SK-N-MC (cell line): ENCODE measurements around the gene CFAP299.

Source experiments
- EZH2 ChIP-seq: fragments of 200-600 bp; sonication (generic); IDR thresholded peaks from one replicate; pipeline ENCODE4 v1.6.1; 2017; ENCODE audit warnings: antibody characterized with exemption
- FOXP2 ChIP-seq: optimal IDR thresholded peaks from 2 replicates; pipeline ENCODE3; 2011; ENCODE audit warnings: mild to moderate bottlenecking, moderate library complexity; ENCODE audit not compliant: insufficient read depth; ENCODE audit errors: extremely low read length, control extremely low read depth
- POLR2AphosphoS5 ChIP-seq: IDR thresholded peaks from 2 replicates; pipeline ENCODE4 v1.6.1; 2012; ENCODE audit warnings: mild to moderate bottlenecking, low read depth, low read length, borderline replicate concordance

DNA sequence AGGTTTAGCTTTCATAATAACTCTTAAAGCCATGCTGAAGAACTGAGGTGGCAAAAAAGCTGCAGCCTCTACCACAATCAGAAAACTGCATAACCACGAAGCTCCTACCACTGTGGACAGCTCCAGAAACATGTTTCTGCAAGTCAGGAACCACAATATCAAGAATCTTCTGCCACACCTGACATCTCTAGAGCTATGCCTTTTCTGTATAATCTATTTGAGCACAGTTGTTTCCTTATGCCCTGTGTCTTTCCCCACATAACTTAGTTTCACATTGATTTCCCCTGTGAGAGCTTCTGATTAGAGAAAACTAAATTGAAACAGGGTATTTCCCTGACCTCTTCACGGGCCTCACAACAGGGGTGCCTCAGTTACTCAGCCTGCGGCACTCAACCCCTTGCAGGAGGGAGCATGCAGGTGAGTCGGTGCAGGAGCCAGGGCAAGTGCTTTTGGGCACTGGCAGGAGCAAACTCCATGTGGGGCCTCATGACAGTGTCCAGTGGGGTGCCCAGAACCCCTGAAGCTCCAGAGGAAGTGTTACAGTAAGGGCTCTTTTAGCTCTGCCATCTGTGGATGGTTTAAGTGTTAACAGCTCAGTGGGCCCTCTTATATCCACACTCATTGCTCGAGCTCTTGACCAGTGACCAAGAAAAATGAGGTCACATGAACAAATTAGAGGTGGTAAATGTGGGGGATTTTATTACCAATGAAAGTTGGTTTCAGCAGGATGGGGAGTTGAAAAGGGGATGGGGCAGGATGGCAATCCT lies 562.2 kb downstream of the CFAP299 start:
- TF ChIP-seq POLR2AphosphoS5 (no peak), EZH2 (no peak), FOXP2 (no peak)
